DND-41 (cell line): Measurements from ENCODE around the gene KLK4.

Experiments
- EZH2 ChIP-seq: IDR thresholded peaks from 3 replicates; pipeline ENCODE4 v1.6.1; 2012; ENCODE audit warnings: borderline replicate concordance, low read depth, mild to moderate bottlenecking, moderate library complexity, low read length, inconsistent platforms; ENCODE audit not compliant: severe bottlenecking
- TF ChIP-seq, protein P1 (sequence below): IDR thresholded peaks from 2 replicates; pipeline ENCODE4 v1.5.1; 2012; ENCODE audit warnings: borderline replicate concordance, low read length, moderate library complexity, mild to moderate bottlenecking; ENCODE audit not compliant: poor library complexity, severe bottlenecking; ENCODE audit errors: extremely low read depth

DNA sequence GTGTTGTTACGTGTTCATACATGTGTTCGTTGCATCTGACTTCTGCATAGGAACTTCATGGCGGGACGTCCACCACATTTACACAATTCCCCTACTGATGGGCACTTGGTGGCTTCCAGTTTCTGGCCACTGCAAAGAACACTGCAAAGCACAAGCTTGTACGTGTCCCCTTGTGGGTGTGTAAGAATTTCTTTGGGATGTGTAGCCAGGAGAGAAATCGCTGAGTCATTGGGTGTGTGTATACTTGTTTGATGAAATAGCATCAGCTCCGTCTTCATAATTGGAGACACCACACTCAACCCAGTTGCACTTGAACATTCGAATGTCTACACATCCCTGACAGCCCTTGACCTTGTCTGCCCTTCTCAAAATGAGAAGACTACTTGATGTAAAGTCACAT lies 22.4 kb upstream of the KLK4 start:
- TF ChIP-seq, protein P1, sequence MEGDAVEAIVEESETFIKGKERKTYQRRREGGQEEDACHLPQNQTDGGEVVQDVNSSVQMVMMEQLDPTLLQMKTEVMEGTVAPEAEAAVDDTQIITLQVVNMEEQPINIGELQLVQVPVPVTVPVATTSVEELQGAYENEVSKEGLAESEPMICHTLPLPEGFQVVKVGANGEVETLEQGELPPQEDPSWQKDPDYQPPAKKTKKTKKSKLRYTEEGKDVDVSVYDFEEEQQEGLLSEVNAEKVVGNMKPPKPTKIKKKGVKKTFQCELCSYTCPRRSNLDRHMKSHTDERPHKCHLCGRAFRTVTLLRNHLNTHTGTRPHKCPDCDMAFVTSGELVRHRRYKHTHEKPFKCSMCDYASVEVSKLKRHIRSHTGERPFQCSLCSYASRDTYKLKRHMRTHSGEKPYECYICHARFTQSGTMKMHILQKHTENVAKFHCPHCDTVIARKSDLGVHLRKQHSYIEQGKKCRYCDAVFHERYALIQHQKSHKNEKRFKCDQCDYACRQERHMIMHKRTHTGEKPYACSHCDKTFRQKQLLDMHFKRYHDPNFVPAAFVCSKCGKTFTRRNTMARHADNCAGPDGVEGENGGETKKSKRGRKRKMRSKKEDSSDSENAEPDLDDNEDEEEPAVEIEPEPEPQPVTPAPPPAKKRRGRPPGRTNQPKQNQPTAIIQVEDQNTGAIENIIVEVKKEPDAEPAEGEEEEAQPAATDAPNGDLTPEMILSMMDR = no peak
- TF ChIP-seq EZH2 = no peak
